Esophagus (tissue), 2 donors: ENCODE results near the gene RBPMS2. TPM values are rescaled to one million over a fixed set of nuclear protein-coding genes. Genes with fewer than 3 reads are reported as not detected.

Experiments used
- H3K27ac ChIP-seq, 2 donors: one replicate each; pipeline ENCODE4 v1.5.1; 2013; ENCODE audit warnings: low read depth in 2 of 2, mild to moderate bottlenecking in 2 of 2, inconsistent platforms in 1 of 2, low read length in 1 of 2, moderate library complexity in 1 of 2
- H3K27me3 ChIP-seq, 2 donors: one replicate each; pipeline ENCODE4 v1.6.1; 2013; ENCODE audit warnings: low read length in 2 of 2, control low read depth in 1 of 2, mild to moderate bottlenecking in 1 of 2; ENCODE audit not compliant: insufficient read depth in 2 of 2, control insufficient read depth in 1 of 2
- H3K36me3 ChIP-seq, 2 donors: one replicate each; pipeline ENCODE4 v1.6.1; 2013; ENCODE audit warnings: low read length in 1 of 2; ENCODE audit not compliant: control insufficient read depth in 2 of 2, insufficient read depth in 2 of 2
- H3K4me1 ChIP-seq, 2 donors: one replicate each; pipeline ENCODE4 v1.6.1; 2013; ENCODE audit warnings: low read length in 1 of 2; ENCODE audit not compliant: control insufficient read depth in 2 of 2, insufficient read depth in 2 of 2
- H3K4me3 ChIP-seq, 2 donors: one replicate each; pipeline ENCODE4 v1.5.1; 2013; ENCODE audit warnings: low read length in 2 of 2, mild to moderate bottlenecking in 2 of 2, low read depth in 1 of 2, moderate library complexity in 1 of 2
- H3K9me3 ChIP-seq, 2 donors: one replicate each; pipeline ENCODE4 v1.6.1; 2013; ENCODE audit warnings: mild to moderate bottlenecking in 2 of 2, low read depth in 1 of 2, low read length in 1 of 2, moderate library complexity in 1 of 2; ENCODE audit not compliant: control insufficient read depth in 2 of 2, insufficient read depth in 1 of 2
- WGBS, 2 donors: extraction: QIAGEN DNeasy Blood & Tissue Kit; methylation state at CpG; one replicate each; pipeline ENCODE4 v1.1.7; 2013; 5-methylcytosine and 5-hydroxymethylcytosine counted together
- polyA plus RNA-seq, 2 donors: library from polyadenylated mRNA; stranded (reverse); fragments of 200-250 nt; gene quantifications; one replicate each; pipeline ENCODE4 v1.2.3, GENCODE V29; 2013
- donor health status: healthy with polysubstance abuse.
- donor health status: Bipolar disorder and iron deficiency.

The RBPMS2 gene
- polyA plus RNA-seq, 2 donors: 5.2 to 7.9 TPM

DNA sequence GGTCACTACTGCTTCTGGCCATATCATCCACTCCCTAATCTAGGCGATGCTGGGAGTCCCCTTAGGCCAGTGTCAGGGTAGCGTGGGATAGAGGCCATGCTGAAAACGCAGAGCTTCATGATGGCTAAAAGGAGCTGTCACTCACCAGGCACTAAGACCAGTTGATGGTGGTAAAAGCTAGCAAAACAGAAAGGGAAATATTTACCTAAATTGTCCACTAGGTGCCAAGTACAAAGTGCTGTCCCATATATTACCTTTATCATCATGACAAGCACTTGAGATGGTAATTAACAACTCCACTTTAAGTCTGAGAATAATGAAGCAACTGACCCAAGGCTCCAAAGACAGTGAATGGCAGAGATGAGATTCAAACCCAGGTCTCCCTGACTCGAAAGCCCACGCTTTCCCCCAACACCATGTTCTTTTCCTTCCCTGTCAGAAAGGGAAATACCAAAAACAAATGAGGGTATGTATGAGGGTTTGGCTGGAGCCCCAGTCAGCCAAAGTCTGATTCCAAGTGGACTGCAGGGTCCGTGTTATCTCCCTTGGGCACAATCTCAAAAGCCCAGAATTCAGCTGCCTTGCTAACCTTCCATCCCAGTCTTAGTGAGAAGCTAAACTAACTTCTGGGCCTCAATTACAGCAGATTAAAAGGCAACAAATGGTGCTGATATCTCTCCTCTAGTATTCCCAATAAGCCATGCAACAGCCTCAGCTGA lies 84.7 kb downstream of the RBPMS2 start:
- Histone ChIP-seq H3K27ac (no peak overlapping the region), H3K4me3 (no peak overlapping the region), H3K27me3 (no peaks in the 10 kb centered on the region), H3K4me1 (no peaks in the 10 kb centered on the region), H3K9me3 (no peaks in the 10 kb centered on the region), H3K36me3 (peaks cover 10 to 17% of the 10 kb centered on the region in 2 donors)
- WGBS, 2 donors: 71 to 72% methylated on average over 6 of the region's 6 CpGs

DNA sequence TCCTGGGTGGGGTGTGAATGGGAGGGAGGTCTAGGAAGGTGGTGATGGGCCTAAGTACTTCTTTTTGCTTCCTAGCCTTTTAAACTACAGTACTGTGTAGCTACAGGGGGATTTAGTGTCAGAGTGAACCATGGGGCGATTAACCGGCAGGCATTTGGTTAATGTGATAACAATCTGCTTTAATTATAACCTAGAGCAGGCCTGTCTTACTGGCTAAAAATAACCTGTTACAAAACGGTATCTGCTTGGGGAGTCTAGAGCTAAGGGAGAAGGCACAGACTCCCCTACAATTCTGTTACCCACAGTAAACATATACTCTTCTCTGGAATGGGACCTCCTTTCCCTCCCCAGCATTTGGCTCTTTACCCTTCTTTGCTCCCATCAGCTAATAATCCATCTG lies 85.4 kb downstream of the RBPMS2 start:
- Histone ChIP-seq H3K36me3 (peaks cover 10 to 17% of the 10 kb centered on the region in 2 donors), H3K4me1 (no peaks in the 10 kb centered on the region), H3K27ac (no peak overlapping the region)

More for the DNA sequence above, 85.4 kb downstream of the RBPMS2 start:
- Histone ChIP-seq H3K4me3 (no peak overlapping the region), H3K27me3 (no peaks in the 10 kb centered on the region), H3K9me3 (no peaks in the 10 kb centered on the region)
- WGBS, 2 donors: 56 to 60% methylated on average over 3 of the region's 3 CpGs

Other genes starting within 250 kb of the RBPMS2 start
- gene PIF1, start 50.1 kb upstream of the RBPMS2 start, polyA plus RNA-seq: 1 to 10 TPM; 5.0 to 9.2 TPM
- gene PLEKHO2, start 66.3 kb upstream of the RBPMS2 start, polyA plus RNA-seq: 1 to 10 TPM; 4.8 to 6.6 TPM
- gene ANKDD1A, start 136.3 kb upstream of the RBPMS2 start, polyA plus RNA-seq: 1 to 10 TPM; 1.4 to 1.9 TPM
- gene SPG21, start 214.3 kb upstream of the RBPMS2 start, polyA plus RNA-seq: 10 to 100 TPM; 22.9 to 34.3 TPM